ENCODE measurements around the gene ALOX15.
"Not testable (repeated sequence)": the region's sequence is repeated elsewhere in the genome, so short reads cannot be mapped to it uniquely, and the experiment has no call there.

ALOX15 gene

DNA sequence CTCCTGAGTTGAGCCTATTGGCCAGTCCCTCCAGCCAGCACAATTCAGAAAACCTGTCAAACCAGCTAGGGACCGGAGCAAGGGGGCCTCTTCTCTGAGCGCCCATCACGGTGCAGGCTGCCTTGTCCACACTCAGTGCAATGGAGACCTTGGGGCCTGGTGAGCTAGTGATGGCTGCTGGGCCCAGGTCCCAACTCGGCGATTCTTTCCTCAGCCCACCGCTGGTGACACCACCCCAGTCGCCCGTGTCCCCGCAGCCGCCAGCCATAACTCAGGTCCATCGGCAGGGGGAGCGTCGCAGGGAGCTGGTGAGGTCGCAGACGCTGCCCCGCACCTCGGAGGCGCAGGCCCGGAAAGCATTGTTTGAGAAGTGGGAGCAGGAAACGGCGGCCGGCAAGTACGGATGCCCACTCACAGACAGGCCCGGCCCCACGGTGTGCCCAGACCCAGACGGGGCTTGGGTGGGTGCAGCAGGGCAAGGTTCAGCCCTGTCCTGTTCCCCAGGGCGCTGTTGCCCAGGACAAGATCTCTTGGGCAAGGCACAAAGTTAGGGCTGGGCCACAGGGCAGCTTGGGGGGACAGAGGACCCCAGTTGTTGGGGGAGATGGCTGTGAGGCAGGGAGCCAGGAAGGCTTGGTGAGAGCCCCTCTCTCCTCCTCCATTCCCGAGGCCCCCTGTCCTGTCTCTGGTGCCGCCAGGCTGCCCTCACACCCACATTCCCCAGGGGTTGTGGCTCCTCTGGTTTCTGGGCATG is 46.4 kb downstream of the ALOX15 start:
- TF ChIP-seq, protein P1, sequence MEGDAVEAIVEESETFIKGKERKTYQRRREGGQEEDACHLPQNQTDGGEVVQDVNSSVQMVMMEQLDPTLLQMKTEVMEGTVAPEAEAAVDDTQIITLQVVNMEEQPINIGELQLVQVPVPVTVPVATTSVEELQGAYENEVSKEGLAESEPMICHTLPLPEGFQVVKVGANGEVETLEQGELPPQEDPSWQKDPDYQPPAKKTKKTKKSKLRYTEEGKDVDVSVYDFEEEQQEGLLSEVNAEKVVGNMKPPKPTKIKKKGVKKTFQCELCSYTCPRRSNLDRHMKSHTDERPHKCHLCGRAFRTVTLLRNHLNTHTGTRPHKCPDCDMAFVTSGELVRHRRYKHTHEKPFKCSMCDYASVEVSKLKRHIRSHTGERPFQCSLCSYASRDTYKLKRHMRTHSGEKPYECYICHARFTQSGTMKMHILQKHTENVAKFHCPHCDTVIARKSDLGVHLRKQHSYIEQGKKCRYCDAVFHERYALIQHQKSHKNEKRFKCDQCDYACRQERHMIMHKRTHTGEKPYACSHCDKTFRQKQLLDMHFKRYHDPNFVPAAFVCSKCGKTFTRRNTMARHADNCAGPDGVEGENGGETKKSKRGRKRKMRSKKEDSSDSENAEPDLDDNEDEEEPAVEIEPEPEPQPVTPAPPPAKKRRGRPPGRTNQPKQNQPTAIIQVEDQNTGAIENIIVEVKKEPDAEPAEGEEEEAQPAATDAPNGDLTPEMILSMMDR (conservative IDR thresholded peaks at IDR 0.05; ENCODE audit: control insufficient read depth, insufficient read depth, low read depth, low read length): no peak
- no peak overlapping the region for H3K4me3 ChIP-seq (ENCODE audit: control insufficient read depth, low read depth, low read length)
- DNase-seq (ENCODE audit: low read depth): no peak

DNA sequence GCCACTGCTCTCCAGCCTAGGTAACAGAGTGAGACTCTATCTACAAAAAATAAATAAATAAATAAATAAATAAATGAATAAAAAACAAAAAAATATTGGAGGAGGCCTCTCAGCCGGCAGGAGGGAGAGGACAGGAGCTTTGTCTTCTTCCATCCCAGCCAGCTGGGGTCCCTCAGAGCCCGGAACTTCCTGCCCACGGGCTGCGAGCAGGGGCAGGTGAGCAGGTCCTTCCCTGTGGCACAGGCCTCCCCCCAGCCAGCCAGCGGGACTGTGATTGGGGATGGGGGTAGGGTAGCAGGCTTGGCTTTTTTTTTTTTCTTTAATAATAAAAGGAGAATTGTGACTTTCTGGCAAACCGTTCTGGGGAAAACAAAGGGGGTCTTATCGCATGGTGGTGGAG is 47.1 kb downstream of the ALOX15 start:
- H3K4me3 ChIP-seq (ENCODE audit: control insufficient read depth, low read depth, low read length): no peak overlapping the region

DNA sequence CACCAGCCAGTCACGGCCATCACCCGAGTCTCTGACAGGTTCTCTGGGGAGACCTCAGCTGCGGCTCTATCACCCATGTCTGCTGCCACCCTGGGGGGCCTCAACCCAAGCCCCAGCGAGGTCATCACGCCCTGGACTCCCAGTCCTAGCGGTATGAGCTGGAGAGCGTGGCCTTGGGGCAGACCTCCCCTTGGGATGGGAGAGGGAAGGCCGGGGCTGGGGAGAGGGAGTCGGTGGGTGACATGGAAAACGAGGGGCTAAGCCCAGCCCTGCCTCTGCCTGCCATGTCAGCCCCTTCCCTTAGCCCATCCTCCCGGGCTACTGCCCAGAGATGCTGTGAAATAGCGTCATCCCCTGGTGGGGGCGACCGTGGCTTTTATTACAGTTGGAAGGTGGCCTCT is 48.5 kb downstream of the ALOX15 start:
- TF ChIP-seq, protein P1 (conservative IDR thresholded peaks at IDR 0.05; ENCODE audit: control insufficient read depth, insufficient read depth, low read depth, low read length): no peak
- no peak for DNase-seq (ENCODE audit: low read depth)
- H3K4me3 ChIP-seq (ENCODE audit: control insufficient read depth, low read depth, low read length): no peak overlapping the region

More for the DNA sequence above, 47.1 kb downstream of the ALOX15 start:
- TF ChIP-seq, protein P1 (conservative IDR thresholded peaks at IDR 0.05; ENCODE audit: control insufficient read depth, insufficient read depth, low read depth, low read length): no peak
- no peak for DNase-seq (ENCODE audit: low read depth)

DNA sequence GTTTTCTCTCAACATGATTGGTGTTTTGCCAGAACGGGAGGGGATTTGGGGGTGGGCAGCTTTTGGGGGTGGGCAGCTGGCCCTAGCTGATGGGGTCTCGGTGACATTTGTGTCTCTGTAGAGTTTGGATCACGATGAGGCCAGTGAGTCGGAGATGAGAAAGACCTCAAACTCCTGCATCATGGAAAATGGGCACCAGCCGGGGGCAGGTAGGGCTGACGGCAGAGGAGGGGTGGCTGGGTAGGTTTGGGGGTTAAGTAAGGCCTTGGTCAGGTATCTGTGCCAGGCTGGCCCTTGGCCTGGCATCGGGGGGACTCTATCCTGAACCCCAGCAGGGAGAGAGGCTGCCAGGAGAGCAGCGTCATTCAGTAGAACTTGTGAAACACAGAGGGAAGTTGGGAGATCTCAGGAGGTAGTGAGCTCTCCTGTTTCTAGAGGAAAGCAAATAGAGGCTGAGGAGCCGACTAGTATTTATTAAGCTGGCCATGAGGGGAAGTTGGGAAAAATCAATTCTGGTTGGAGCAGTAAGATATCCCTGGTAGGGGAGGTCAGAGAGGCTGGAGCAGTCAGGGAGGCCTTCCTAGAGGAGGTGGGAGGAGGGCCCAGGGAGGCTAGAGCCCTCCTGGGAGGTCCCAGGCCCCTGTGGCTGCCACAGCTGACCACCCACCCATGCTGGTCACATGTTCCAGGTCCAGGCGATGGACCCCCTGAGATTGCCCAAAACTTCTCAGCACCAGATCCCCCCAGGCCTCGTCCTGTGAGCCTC is 49.1 kb downstream of the ALOX15 start:
- DNase-seq (ENCODE audit: low read depth): no peak
- TF ChIP-seq, protein P1 (conservative IDR thresholded peaks at IDR 0.05; ENCODE audit: control insufficient read depth, insufficient read depth, low read depth, low read length): no peak
- no peak overlapping the region for H3K4me3 ChIP-seq (ENCODE audit: control insufficient read depth, low read depth, low read length)

GRCh38 chr17:4591529-4591928 is 49.9 kb downstream of the ALOX15 start:
- DNase-seq (ENCODE audit: low read depth): peak; percentile 49
- TF ChIP-seq, protein P1 (conservative IDR thresholded peaks at IDR 0.05; ENCODE audit: control insufficient read depth, insufficient read depth, low read depth, low read length): no peak
- H3K4me3 ChIP-seq (ENCODE audit: control insufficient read depth, low read depth, low read length): no peak overlapping the region

- no peak overlapping the region for H3K4me3 ChIP-seq (ENCODE audit: control insufficient read depth, low read depth, low read length)
- TF ChIP-seq, protein P1 (conservative IDR thresholded peaks at IDR 0.05; ENCODE audit: control insufficient read depth, insufficient read depth, low read depth, low read length): no peak
- no peak for DNase-seq (ENCODE audit: low read depth)
Measured at GRCh38 chr17:4590981-4591453, 50.5 kb downstream of the ALOX15 start.

GRCh38 chr17:4590042-4590441 is 51.4 kb downstream of the ALOX15 start:
- H3K4me3 ChIP-seq (ENCODE audit: control insufficient read depth, low read depth, low read length); DNase-seq (ENCODE audit: low read depth): not testable (repeated sequence)

Measured in fibroblast of mammary gland (primary cell).